B cell (primary cell): ENCODE data around the gene MAP1B. TPM values are rescaled to one million over a fixed set of nuclear protein-coding genes. Genes with fewer than 3 reads are reported as not detected.

Source experiments
- ATAC-seq: fragments of 200-7000 bp; cut with Tn5 transposase; one replicate; pipeline ENCODE4 v1.10.0; 2021; ENCODE audit warnings: low read depth, mild to moderate bottlenecking, moderate number of reproducible peaks, moderate library complexity
- CTCF ChIA-PET: fragments of 350-600 bp; sonication (Branson Sonifier 250); formaldehyde crosslinking; loops from one replicate; lab custom pipeline; 2021; ENCODE audit warnings: antibody characterized with exemption, inconsistent platforms; lab: Charles Lee
- POLR2A ChIA-PET: fragments of 350-600 bp; sonication (Branson Sonifier 250); formaldehyde crosslinking; loops from one replicate; lab custom pipeline; 2021; ENCODE audit warnings: antibody characterized with exemption; lab: Charles Lee
- DNase-seq: peaks from one replicate; pipeline ENCODE4 v3.0.0; 2013
- H2AFZ ChIP-seq: 2 replicates; pipeline ENCODE4 v1.6.1; 2012; ENCODE audit warnings: mild to moderate bottlenecking, low read depth, low read length; ENCODE audit not compliant: insufficient read depth, poor library complexity, severe bottlenecking
- H3K27ac ChIP-seq, 2 donors: 1 replicate in 1 of 2; 2 replicates in 1 of 2; pipeline ENCODE4 v1.5.1; 2012 to 2013; ENCODE audit warnings: low read length in 2 of 2, mild to moderate bottlenecking in 2 of 2, moderate library complexity in 1 of 2
- H3K27me3 ChIP-seq, 4 experiments: fragments of 200-600 bp in 1 of 4; sonication (generic) in 1 of 4; replicated peaks in 1 of 4; 1 replicate in 2 of 4; 2 replicates in 2 of 4; pipeline versions ENCODE4 v1.6.1 to v1.7.0; 2013 to 2016; ENCODE audit warnings: low read length in 3 of 4, mild to moderate bottlenecking in 2 of 4, mixed read lengths in 1 of 4, moderate library complexity in 1 of 4; ENCODE audit not compliant: insufficient read depth in 4 of 4, control insufficient read depth in 3 of 4; ENCODE audit errors: control extremely low read depth in 1 of 4
- H3K36me3 ChIP-seq, 2 experiments: replicated peaks in 1 of 2; 1 replicate in 1 of 2; 2 replicates in 1 of 2; pipeline versions ENCODE4 v1.6.1 to v1.7.1; 2013; ENCODE audit warnings: low read length in 1 of 2; ENCODE audit not compliant: insufficient read depth in 2 of 2, control insufficient read depth in 1 of 2; ENCODE audit errors: control extremely low read depth in 1 of 2, extremely low read depth in 1 of 2
- H3K4me1 ChIP-seq, 2 donors: fragments of 200-600 bp in 1 of 2; sonication (generic) in 1 of 2; 1 replicate in 1 of 2; 2 replicates in 1 of 2; pipeline versions ENCODE4 v1.5.1 to v1.6.1; 2013 to 2017; ENCODE audit warnings: low read length in 2 of 2; ENCODE audit not compliant: control insufficient read depth in 2 of 2, insufficient read depth in 2 of 2
- H3K4me2 ChIP-seq: replicated peaks from 2 replicates; pipeline ENCODE3; 2012; ENCODE audit warnings: mild to moderate bottlenecking, low read depth, low read length; ENCODE audit not compliant: poor library complexity, severe bottlenecking
- H3K4me3 ChIP-seq, 5 experiments: fragments of 200-600 bp in 1 of 5; sonication (generic) in 1 of 5; 1 replicate in 3 of 5; 2 replicates in 2 of 5; pipeline versions ENCODE4 v1.5.1 to v1.7.0; 2011 to 2016; ENCODE audit warnings: low read length in 4 of 5, mild to moderate bottlenecking in 4 of 5, low read depth in 2 of 5, control low read depth in 1 of 5, moderate library complexity in 1 of 5; ENCODE audit not compliant: insufficient read depth in 1 of 5; ENCODE audit errors: control extremely low read depth in 1 of 5, extremely low read depth in 1 of 5
- H3K79me2 ChIP-seq: fragments of 200-600 bp; sonication (generic); one replicate; pipeline ENCODE4 v1.6.0; 2016; ENCODE audit warnings: low read length; ENCODE audit not compliant: control insufficient read depth, insufficient read depth
- H3K9ac ChIP-seq: fragments of 200-600 bp; sonication (generic); 2 replicates; pipeline ENCODE4 v1.6.1; 2017; ENCODE audit warnings: mild to moderate bottlenecking, low read length, moderate library complexity
- H3K9me3 ChIP-seq, 3 donors: one replicate each; pipeline versions ENCODE4 v1.6.1 to v1.7.1; 2013; ENCODE audit warnings: low read length in 2 of 3; ENCODE audit not compliant: control insufficient read depth in 2 of 3, insufficient read depth in 1 of 3; ENCODE audit errors: control extremely low read depth in 1 of 3
- H4K20me1 ChIP-seq: 2 replicates; pipeline ENCODE4 v1.6.0; 2012; ENCODE audit warnings: mild to moderate bottlenecking, low read length; ENCODE audit not compliant: insufficient read depth, control insufficient read depth, poor library complexity, severe bottlenecking
- H3K27ac Mint-ChIP-seq: one replicate; pipeline ENCODE4 v1.8.0; 2021; ENCODE audit warnings: mixed read lengths
- H3K27me3 Mint-ChIP-seq: one replicate; pipeline ENCODE4 v1.8.0; 2021; ENCODE audit warnings: mixed read lengths
- H3K4me1 Mint-ChIP-seq: one replicate; pipeline ENCODE4 v1.8.0; 2021; ENCODE audit warnings: mixed read lengths
- H3K4me3 Mint-ChIP-seq: one replicate; pipeline ENCODE4 v1.8.0; 2021; ENCODE audit warnings: mixed read lengths
- H3K9me3 Mint-ChIP-seq: one replicate; pipeline ENCODE4 v1.8.0; 2022; ENCODE audit warnings: mixed read lengths; ENCODE audit not compliant: insufficient read depth
- CTCF ChIP-seq: fragments of 200-600 bp; IDR thresholded peaks from one replicate; pipeline ENCODE4 v1.8.0; 2022; ENCODE audit warnings: antibody characterized with exemption, mild to moderate bottlenecking
- EZH2 ChIP-seq: IDR thresholded peaks from 2 replicates; pipeline ENCODE4 v1.6.1; 2012; ENCODE audit warnings: borderline replicate concordance, low read depth, mild to moderate bottlenecking, moderate library complexity, low read length; ENCODE audit not compliant: insufficient read depth, poor library complexity, severe bottlenecking
- WGBS: methylation state at CpG from one replicate; pipeline ENCODE4 v1.1.5; 2013; ENCODE audit warnings: missing lambda C conversion rate; ENCODE audit not compliant: insufficient coverage; 5-methylcytosine and 5-hydroxymethylcytosine counted together
- intact Hi-C: fragments of 100-400 bp; cut with micrococcal nuclease; formaldehyde crosslinking; loops from one replicate; pipeline ENCODE4 v1.10.0; 2022
- polyA plus RNA-seq: library from polyadenylated mRNA; depleted of rRNA; stranded (reverse); fragments of >200 nt; gene quantifications from 2 replicates; pipeline ENCODE4 v1.2.3, GENCODE V29; 2012
- total RNA-seq, 2 donors: library from RNA; stranded (reverse); fragments of 120-200 nt in 1 of 2; gene quantifications; 1 replicate in 1 of 2; 2 replicates in 1 of 2; pipeline versions ENCODE4 v1.2.3 to v1.2.4, GENCODE V29; 2013 to 2022

MAP1B gene
- total and polyA plus RNA-seq, 2 donors (not counting 1 experiment from before 2014, with no cell fraction given): 0.15 TPM; not detected in 1

- H3K4me1 Mint-ChIP-seq: no peaks in the 10 kb centered on the region
- 74% methylated on average over 3 of the region's 5 CpGs for WGBS
- H3K9me3 ChIP-seq: no peaks in the 10 kb centered on the region
These were observed 49.8 kb downstream of the MAP1B start for GRCh38 chr5:72156946-72157624.

GRCh38 chr5:72157625-72157962 is 50.3 kb downstream of the MAP1B start:
- CTCF ChIA-PET: no interaction called here
- TF ChIP-seq EZH2 (no peak), CTCF (no peak)
- no peaks in the 10 kb centered on the region for H3K79me2 ChIP-seq
- H3K9ac ChIP-seq: no peak overlapping the region
- H3K27me3 ChIP-seq: peaks cover 0 to 3% (median 0%) of the 10 kb centered on the region in 4 experiments
- DNase-seq: no peak
- Mint-ChIP-seq H3K9me3 (no peaks in the 10 kb centered on the region), H3K4me3 (no peak overlapping the region), H3K27me3 (peaks cover 23% of the 10 kb centered on the region), H3K4me1 (no peaks in the 10 kb centered on the region), H3K27ac (no peak overlapping the region)
- H3K9me3 ChIP-seq: no peaks in the 10 kb centered on the region
- ATAC-seq: no peak
- POLR2A ChIA-PET: no interaction called here
- H3K4me2 ChIP-seq: no peak overlapping the region
- intact Hi-C loops: no loop called here
- H3K4me3 ChIP-seq: no peak overlapping the region
- WGBS: 100% methylated on average over 2 of the region's 3 CpGs
- H4K20me1 ChIP-seq: no peaks in the 10 kb centered on the region
- no peaks in the 10 kb centered on the region for H3K4me1 ChIP-seq
- no peak overlapping the region for H2AFZ ChIP-seq
- H3K27ac ChIP-seq: no peak overlapping the region
- H3K36me3 ChIP-seq: no peaks in the 10 kb centered on the region

More at GRCh38 chr5:72156946-72157624, 49.8 kb downstream of the MAP1B start:
- intact Hi-C loops: no loop called here
- ATAC-seq: no peak
- no peak for TF ChIP-seq EZH2
- TF ChIP-seq CTCF: no peak
- H3K4me1 ChIP-seq: no peaks in the 10 kb centered on the region
- H3K27me3 ChIP-seq: peaks cover 0 to 3% (median 0%) of the 10 kb centered on the region in 4 experiments
- no peaks in the 10 kb centered on the region for H3K79me2 ChIP-seq
- H3K4me3 ChIP-seq: no peak overlapping the region
- peaks cover 21% of the 10 kb centered on the region for H3K27me3 Mint-ChIP-seq
- no peak overlapping the region for H2AFZ ChIP-seq
- H3K36me3 ChIP-seq: no peaks in the 10 kb centered on the region
- no peak overlapping the region for H3K27ac ChIP-seq
- no peak overlapping the region for H3K4me3 Mint-ChIP-seq
- DNase-seq: no peak
- no peaks in the 10 kb centered on the region for H4K20me1 ChIP-seq
- H3K27ac Mint-ChIP-seq: no peak overlapping the region
- H3K9ac ChIP-seq: no peak overlapping the region
- H3K4me2 ChIP-seq: no peak overlapping the region
- POLR2A ChIA-PET: no interaction called here
- CTCF ChIA-PET: no interaction called here
- H3K9me3 Mint-ChIP-seq: no peaks in the 10 kb centered on the region
